T-helper 2 cell (primary cell): ENCODE measurements around the gene PARD3.
"Not testable (repeated sequence)": the region's sequence is repeated elsewhere in the genome, so short reads cannot be mapped to it uniquely, and the experiment has no call there.

Source experiments
- DNase-seq, 5 experiments: peaks; one replicate each; pipeline versions ENCODE4 v3.0.0 to v3.0.0-alpha.2; 2012 to 2022

PARD3 gene

GRCh38 chr10:34408956-34409355, 406.1 kb downstream of the PARD3 start:
- no peak for DNase-seq

- no peak for DNase-seq
Measured at GRCh38 chr10:34408381-34408780, 406.7 kb downstream of the PARD3 start.

GRCh38 chr10:34407324-34407805, 407.7 kb downstream of the PARD3 start:
- DNase-seq = no peak

GRCh38 chr10:34406463-34407323, 408.4 kb downstream of the PARD3 start:
- DNase-seq = no peak

- DNase-seq = no peak
Measured at GRCh38 chr10:34405611-34406462, 409.3 kb downstream of the PARD3 start.

GRCh38 chr10:34403512-34403911, 411.6 kb downstream of the PARD3 start:
- no peak for DNase-seq

GRCh38 chr10:34400075-34400474, 415.0 kb downstream of the PARD3 start:
- no peak for DNase-seq

- no peak for DNase-seq
Measured at GRCh38 chr10:34399013-34399412, 416.1 kb downstream of the PARD3 start.

- DNase-seq = no peak
Measured at GRCh38 chr10:34397324-34397723, 417.8 kb downstream of the PARD3 start.

- no peak for DNase-seq
Measured at GRCh38 chr10:34396663-34397062, 418.4 kb downstream of the PARD3 start.

GRCh38 chr10:34392641-34393170, 422.4 kb downstream of the PARD3 start:
- no peak for DNase-seq

- not testable (repeated sequence) for DNase-seq
Measured at GRCh38 chr10:34391168-34391567, 423.9 kb downstream of the PARD3 start.

- no peak for DNase-seq
Measured at GRCh38 chr10:34389801-34390200, 425.3 kb downstream of the PARD3 start.

GRCh38 chr10:34386921-34387320, 428.2 kb downstream of the PARD3 start:
- DNase-seq = no peak

GRCh38 chr10:34384372-34384771, 430.7 kb downstream of the PARD3 start:
- no peak for DNase-seq

GRCh38 chr10:34382626-34383025, 432.5 kb downstream of the PARD3 start:
- no peak for DNase-seq

- DNase-seq = no peak
Measured at GRCh38 chr10:34380856-34381255, 434.2 kb downstream of the PARD3 start.

GRCh38 chr10:34378297-34378696, 436.8 kb downstream of the PARD3 start:
- no peak for DNase-seq

GRCh38 chr10:34377833-34378232, 437.3 kb downstream of the PARD3 start:
- no peak for DNase-seq

- DNase-seq = no peak
Measured at GRCh38 chr10:34374356-34375045, 440.6 kb downstream of the PARD3 start.

GRCh38 chr10:34373211-34373610, 441.9 kb downstream of the PARD3 start:
- no peak for DNase-seq

GRCh38 chr10:34372509-34372908, 442.6 kb downstream of the PARD3 start:
- DNase-seq = no peak

GRCh38 chr10:34370126-34370525, 445.0 kb downstream of the PARD3 start:
- no peak for DNase-seq
